Measurements from ENCODE around the gene POT1.

The POT1 gene

GRCh38 chr7:124908259-124908658 is 21.4 kb downstream of the POT1 start:
- DNase-seq = no peak

GRCh38 chr7:124907490-124907889 is 22.1 kb downstream of the POT1 start:
- DNase-seq = no peak

- DNase-seq = no peak
Observed at GRCh38 chr7:124898531-124898930, 31.1 kb downstream of the POT1 start.

GRCh38 chr7:124896001-124896400 is 33.6 kb downstream of the POT1 start:
- no peak for DNase-seq

- DNase-seq = no peak
Observed at GRCh38 chr7:124893140-124893827, 36.3 kb downstream of the POT1 start.

GRCh38 chr7:124887247-124887646 is 42.4 kb downstream of the POT1 start:
- no peak for DNase-seq

- no peak for DNase-seq
Observed at GRCh38 chr7:124881981-124882380, 47.6 kb downstream of the POT1 start.

- DNase-seq = no peak
Observed at GRCh38 chr7:124879771-124880170, 49.9 kb downstream of the POT1 start.

- no peak for DNase-seq
Observed at GRCh38 chr7:124879103-124879502, 50.5 kb downstream of the POT1 start.

- DNase-seq = no peak
Observed at GRCh38 chr7:124874644-124875163, 54.9 kb downstream of the POT1 start.

GRCh38 chr7:124857672-124858235 is 71.9 kb downstream of the POT1 start:
- peak; percentile 49 for DNase-seq

GRCh38 chr7:124856299-124856888 is 73.2 kb downstream of the POT1 start:
- no peak for DNase-seq

GRCh38 chr7:124843336-124843735 is 86.3 kb downstream of the POT1 start:
- DNase-seq = no peak

- DNase-seq = no peak
Observed at GRCh38 chr7:124840435-124840834, 89.2 kb downstream of the POT1 start.

- no peak for DNase-seq
Observed at GRCh38 chr7:124839687-124840086, 89.9 kb downstream of the POT1 start.

- no peak for DNase-seq
Observed at GRCh38 chr7:124836173-124836572, 93.5 kb downstream of the POT1 start.

GRCh38 chr7:124818807-124819206 is 110.8 kb downstream of the POT1 start:
- DNase-seq = no peak

GRCh38 chr7:124813994-124814798 is 115.4 kb downstream of the POT1 start:
- DNase-seq = no peak

- DNase-seq = no peak
Observed at GRCh38 chr7:124812764-124813163, 116.9 kb downstream of the POT1 start.

- DNase-seq = no peak
Observed at GRCh38 chr7:124811341-124811740, 118.3 kb downstream of the POT1 start.

- DNase-seq = no peak
Observed at GRCh38 chr7:124810605-124811004, 119.0 kb downstream of the POT1 start.

GRCh38 chr7:124808206-124808605 is 121.4 kb downstream of the POT1 start:
- no peak for DNase-seq

- no peak for DNase-seq
Observed at GRCh38 chr7:124801330-124801895, 128.2 kb downstream of the POT1 start.

Data from islet precursor cell (in vitro differentiated cells).